HG03175 (cell line): Measurements from ENCODE around the gene PDHA1.

Source experiments
- ATAC-seq: cut with Tn5 transposase; IDR thresholded peaks from one replicate; pipeline ENCODE4 v1.9.1; 2021; ENCODE audit warnings: mild to moderate bottlenecking, moderate library complexity; ENCODE audit not compliant: unreplicated experiment

The PDHA1 gene

DNA sequence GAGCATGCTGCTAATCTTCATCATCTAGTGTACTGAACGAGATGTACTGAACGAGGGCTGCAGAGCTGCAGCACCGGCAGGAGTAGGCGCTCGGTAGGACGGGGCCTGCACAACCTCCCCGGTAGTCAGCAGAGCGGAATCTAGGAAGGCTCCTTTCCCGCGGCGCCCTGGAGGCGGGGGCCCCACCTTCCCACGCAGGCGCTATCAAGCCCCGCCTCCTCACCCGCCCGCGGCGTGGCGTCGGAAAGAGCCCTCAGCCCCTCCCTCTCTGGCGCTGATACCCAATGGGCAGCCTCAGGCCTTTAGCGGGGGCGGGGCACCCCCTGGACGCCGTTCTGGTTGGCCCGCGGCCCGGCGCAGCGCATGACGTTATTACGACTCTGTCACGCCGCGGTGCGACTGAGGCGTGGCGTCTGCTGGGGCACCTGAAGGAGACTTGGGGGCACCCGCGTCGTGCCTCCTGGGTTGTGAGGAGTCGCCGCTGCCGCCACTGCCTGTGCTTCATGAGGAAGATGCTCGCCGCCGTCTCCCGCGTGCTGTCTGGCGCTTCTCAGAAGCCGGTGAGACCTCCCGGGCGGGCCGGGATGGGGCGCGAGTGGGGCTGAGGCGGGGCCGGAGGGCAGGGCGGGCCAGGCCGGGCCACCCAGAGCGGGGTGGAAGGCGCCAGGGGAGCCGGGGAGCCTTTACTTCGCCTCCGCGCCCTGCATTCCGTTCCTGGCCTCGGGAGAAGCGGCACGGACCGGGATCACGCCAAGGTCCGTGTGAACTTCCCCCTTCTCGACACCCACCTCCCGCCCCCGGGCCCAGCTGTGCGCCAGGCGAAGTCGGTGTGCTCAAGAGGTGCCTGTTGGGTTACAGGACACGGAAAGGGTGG is at the start of gene PDHA1:
TSS of gene PDHA1 (plus strand) at position 393 of the 874 bp plus-strand sequence. CDS start at position 504, 111 bp downstream.
- peak; percentile 99 for ATAC-seq

GRCh38 chrX:19303256-19303880 is 40.4 kb upstream of the PDHA1 start:
- no peak for ATAC-seq

DNA sequence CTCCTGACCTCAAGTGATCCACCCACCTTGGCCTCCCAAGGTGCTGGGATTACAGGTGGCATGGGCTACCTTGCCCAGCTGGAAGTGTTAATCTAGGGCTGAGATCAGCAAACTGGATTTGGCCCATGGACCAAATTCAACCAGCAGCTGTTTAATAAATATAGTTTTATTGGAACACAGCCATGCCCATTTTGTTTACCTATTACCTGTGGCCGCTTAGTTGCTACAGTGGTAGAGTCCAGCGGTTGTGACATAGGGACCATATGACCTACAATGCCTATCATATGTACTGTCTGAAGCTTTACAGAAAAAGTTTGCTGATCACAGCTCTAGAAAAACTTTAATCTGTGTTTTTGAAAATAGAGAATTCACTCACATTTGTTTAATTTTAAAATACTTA is 17.2 kb upstream of the PDHA1 start:
- no peak for ATAC-seq

DNA sequence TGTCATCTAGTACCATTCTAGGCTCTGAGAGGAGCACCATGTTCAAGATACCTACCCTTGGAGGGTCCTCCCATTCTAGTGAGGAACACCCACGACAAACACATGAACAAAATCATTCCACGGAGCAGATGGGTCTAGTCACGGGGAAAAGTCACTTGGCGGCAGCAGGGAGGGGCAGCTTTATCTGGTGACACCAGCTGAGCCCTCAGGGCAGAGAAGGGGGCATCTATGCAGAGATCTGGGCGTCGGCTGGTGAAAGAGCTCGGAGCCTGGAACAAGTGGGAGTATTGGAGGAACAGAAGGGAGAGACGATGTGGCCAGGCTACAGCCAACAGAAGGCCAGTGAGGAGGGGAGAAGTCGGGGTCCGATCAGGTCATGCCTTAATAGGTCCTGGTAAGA is 11.9 kb upstream of the PDHA1 start:
- no peak for ATAC-seq

GRCh38 chrX:19332983-19333382 is 10.7 kb upstream of the PDHA1 start:
- ATAC-seq, result no peak

DNA sequence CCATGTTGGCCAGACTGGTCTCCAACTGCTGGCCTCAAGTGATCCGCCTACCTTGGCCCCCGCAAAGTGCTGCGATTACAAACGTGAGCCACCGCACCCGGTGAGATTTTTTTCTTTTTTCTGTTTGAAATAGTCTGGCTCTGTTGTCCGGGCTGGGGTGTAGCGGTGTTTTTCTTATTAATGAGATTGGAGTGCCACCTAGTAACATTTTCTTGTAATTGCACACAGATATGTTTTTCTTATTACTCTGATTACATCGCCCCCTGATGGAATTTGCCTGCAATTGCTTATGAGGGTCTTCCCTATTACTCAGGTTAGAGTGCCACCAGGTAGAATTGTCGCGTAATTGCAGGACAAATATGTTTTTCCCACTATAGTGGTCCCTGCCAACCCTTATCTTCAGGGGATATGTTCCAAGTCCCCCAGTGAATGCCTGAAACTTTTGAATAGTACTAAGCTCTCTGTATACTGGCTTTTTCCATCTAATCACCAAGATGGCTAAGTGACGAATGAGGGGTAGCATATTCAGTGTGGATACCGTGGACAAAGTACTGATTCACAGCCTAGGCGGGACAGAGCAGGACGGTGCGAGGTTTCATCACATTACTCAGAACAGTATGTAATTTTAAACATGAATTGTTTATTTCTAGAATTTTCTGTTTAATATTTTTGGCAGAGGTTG is 8.6 kb upstream of the PDHA1 start:
- ATAC-seq, result no peak

DNA sequence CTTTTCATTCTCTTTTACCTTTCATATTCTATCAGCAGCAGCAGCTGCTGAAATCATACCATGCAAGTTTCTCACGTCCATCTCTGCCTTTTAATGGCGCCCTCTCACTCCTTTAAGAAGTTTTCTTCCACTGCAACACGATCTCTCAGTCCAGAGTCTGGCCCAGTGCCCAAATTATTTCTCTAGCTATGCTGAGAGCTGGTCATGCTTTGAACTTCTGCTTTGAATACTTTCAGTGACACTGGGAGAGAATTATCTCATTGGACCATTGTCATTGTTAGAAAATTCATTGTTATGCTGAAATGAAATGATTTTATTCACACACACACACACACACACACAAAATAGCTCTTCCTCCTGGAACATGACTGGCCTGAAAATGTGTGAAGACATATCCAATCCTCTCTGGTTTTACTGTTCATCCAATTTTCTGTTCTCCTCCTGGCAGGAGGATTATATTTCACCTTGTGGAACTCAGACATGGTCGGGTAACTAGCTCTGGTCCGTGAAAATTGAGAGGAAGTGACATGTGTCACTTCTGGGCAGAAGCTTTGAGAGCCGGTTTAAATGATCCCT is 1.3 kb upstream of the PDHA1 start:
- ATAC-seq, result no peak

DNA sequence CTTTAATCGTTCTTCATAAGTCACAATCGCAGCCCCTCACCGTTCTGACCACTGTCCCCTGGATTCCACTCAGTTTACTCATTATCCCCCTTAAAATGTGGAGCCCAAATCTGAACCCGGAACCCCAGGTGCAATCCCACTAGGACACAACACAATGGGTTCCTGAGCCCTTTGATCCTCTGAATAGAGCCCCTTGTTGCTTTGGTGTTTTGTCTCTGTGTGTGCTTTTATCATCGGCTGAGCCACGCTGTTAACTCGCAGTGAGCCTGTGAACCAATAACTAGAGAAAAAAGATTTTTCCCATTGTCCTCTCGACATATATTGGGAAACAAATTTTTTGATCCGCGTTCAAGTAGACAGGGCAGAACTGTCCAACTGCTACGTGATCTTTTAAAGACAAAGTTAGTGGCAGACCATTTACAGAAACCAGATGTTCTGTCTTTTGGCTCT is 617 bp upstream of the PDHA1 start:
- no peak for ATAC-seq

- ATAC-seq, result no peak
Measured at GRCh38 chrX:19344661-19345060, 934 bp downstream of the PDHA1 start.

DNA sequence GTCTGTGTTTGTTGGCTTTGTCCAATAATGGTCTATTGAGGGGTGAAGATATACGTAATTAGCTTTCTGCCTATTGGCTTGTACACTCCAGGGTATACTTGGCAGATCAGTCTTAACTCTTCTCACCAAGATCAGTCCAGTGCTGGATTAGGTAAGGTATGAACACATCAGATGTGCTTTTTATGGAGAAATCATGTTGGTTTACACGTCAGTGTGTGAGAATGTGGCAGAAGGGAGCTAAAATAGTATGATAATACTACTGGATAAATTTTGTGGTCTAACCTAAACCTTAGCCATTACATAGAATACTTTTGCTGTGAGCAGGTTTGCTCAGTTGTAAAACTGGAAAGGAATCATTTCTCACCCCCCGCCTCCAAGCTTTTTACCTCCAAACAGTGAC is 4.2 kb downstream of the PDHA1 start:
- no peak for ATAC-seq

- no peak for ATAC-seq
Measured at GRCh38 chrX:19349264-19349663, 5.5 kb downstream of the PDHA1 start.

DNA sequence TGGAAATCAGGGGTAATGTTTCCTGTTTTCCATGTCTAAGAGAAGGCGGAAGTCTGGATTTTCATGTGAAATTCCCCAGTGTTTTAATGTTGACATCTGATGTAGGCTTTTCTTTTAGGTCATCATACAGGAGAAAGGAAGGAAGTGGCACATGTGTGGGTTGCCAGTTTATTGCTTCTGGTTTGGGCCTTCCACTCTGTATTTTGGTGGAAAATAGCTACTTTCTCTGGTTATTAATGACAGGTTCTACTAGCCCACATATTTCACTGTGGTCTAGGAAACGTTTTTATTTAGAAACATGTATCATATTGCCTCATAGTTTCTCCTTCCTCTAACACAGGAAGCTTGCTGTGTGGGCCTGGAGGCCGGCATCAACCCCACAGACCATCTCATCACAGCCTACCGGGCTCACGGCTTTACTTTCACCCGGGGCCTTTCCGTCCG is 7.2 kb downstream of the PDHA1 start:
- ATAC-seq, result peak; percentile 98

GRCh38 chrX:19354625-19355024 is 10.9 kb downstream of the PDHA1 start:
- ATAC-seq, result no peak

DNA sequence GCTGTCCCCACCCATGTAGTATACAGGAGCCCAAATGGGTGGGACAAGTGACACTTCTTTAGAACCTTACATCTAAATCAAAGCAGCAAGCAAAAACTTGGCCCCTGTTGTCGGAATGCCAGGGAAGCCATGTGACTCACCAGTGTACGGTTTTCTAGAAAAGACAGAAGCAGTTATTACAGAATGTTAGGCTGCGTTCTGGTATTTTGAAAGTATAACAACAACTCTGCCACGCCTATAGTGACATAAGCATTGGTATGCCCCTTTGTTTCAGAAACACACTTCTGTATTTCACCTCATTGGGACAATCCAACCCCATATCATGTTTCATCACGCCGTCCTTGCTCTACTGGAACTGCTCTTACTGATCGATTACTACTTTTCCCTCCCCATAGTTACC is 14.8 kb downstream of the PDHA1 start:
- no peak for ATAC-seq

GRCh38 chrX:19360903-19361302 is 17.2 kb downstream of the PDHA1 start:
- no peak for ATAC-seq

- no peak for ATAC-seq
Measured at GRCh38 chrX:19361701-19362100, 18.0 kb downstream of the PDHA1 start.

DNA sequence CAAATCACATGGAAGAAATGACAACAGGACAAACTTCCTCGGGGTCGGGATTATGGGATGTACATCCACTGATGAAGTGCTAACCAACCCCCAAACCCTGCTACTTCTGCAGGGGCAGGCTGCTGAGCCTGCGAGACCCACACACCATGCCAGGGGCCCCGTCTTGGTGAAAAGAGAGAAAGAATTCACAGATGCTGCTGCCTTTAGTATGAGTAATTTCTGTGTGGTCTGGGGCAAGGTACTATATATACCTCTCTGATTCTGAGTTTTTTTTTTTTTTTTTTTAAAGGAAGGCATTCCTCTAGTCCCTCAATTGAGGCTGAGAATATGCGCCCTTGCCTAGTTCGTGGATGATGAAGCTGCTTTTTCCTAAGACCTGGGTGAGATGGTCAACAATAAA is 24.8 kb downstream of the PDHA1 start:
- no peak for ATAC-seq

DNA sequence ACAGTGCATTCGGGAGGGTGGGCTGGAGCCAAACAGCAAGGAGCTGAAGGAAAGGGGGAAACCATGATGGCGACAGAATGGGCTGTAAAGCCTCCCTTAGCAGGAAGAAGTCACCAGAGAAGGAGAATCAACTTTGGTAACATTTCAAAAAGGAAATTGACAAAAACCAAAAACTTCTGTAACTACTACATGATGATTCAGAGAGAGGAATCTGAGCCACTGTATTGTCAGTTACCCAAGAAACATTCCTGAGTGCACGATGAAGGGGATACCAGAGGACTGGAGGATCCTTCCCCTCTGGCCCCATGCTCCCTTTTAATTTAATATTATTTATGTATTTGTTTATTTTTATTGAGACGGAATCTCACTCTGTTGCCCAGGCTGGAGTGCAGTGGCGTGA is 26.3 kb downstream of the PDHA1 start:
- no peak for ATAC-seq

DNA sequence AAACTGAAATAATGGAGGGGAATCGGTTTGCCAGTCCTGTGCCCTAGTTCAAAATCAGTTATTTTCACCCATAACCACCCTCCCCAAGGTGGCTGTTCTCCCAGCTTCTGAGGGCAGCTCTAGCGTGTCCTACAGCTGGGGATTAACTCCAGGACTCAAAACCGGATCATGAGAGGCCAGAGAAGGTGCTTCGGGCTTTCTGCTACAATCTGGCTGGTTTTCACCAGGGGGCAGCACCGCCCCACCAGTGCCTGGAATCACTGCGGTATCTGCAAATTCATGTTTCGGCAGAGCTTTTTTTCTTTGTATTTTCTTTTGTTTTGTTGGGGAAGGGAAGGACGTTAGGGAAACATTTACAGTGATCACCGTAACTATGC is 28.4 kb downstream of the PDHA1 start:
- peak; percentile 86 for ATAC-seq

GRCh38 chrX:19372547-19373331 is 29.0 kb downstream of the PDHA1 start:
- ATAC-seq, result peak; percentile 37
